Stimulated activated CD4-positive, alpha-beta T cell treated with anti-CD3 and anti-CD28 coated beads, Interleukin-4, amount 100 ng/mL, for 48 hours (primary cell): ENCODE data around the gene HEATR5A.

Experiments used
- DNase-seq, 2 donors: peaks; one replicate each; pipeline ENCODE4 v3.0.0-alpha.2; 2020; ENCODE audit warnings: low read depth in 2 of 2

Gene HEATR5A

DNA sequence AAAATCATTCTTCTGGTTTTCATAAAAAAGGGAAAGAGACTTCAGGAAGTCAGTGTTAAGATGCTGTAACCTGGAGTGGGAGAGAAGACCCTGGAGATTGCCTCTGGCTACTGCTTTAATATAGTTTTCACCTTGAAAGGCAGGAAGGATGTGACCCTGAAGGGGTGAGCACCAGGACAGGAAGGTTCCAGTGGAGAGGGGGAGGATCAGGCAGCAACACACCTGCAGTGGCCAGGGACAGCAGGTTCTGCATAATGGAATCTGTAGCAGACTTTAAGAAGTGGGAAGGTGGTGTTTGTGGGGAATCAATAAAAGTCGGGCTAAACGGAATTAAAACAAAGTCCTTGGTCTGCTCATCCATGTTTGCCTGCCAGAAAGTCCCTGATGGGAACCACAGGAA is 6.3 kb upstream of the HEATR5A start:
- DNase-seq: no peak

DNA sequence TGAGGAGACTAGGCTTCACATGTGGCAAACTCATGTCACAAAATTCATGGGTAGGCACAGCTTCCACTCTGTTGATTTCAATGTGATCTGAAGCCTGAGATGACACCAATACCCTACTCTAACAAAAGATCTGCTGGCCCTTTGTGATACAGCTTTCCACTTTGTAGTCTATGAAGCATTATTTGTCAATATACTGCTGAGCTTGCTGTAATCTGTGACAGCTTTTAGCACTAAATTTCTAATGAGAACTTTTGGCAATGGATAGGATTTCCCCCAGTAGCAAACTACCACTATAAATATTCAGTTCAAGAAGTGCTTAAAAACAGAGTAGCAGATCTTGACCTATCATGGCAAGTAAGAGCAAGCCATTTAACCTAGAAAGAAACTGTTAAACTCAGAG is 5.6 kb upstream of the HEATR5A start:
- no peak for DNase-seq

DNA sequence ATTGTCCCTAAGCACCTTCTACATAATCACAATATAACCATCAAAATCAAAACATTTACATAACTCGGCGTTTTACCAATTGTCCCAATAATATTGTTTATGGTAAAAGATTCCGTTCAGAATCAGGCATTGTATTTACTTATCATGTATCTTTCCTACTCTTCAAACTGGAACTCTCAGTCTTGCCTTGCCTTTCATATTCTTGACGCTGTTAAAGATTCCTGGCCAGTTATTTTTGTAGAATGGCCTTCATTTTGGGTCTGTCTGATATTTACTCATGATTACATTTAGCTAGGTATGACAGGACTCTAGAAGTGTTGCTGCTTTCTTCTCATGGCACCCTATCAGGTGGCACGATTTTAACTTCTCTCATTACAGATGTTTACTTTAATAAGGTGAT is 850 bp upstream of the HEATR5A start:
- no peak for DNase-seq

DNA sequence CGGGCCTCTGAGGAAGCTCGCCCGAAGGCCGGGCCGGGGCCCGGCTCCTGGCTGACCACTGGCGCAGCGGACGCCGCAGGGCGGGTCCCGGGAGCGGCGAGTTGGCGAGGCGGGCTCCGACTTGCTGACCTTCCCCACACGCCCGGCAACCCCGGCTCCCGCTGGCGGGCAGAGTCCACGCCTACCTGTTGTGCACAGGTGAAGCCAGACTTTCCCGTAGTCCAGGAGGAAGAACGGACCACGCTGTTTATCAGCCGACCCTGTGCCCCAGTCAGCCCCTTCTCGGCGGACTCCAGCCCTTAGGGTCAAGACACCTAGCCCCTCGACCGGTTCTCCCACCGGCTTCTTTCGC is 407 bp downstream of the HEATR5A start:
- no peak for DNase-seq

DNA sequence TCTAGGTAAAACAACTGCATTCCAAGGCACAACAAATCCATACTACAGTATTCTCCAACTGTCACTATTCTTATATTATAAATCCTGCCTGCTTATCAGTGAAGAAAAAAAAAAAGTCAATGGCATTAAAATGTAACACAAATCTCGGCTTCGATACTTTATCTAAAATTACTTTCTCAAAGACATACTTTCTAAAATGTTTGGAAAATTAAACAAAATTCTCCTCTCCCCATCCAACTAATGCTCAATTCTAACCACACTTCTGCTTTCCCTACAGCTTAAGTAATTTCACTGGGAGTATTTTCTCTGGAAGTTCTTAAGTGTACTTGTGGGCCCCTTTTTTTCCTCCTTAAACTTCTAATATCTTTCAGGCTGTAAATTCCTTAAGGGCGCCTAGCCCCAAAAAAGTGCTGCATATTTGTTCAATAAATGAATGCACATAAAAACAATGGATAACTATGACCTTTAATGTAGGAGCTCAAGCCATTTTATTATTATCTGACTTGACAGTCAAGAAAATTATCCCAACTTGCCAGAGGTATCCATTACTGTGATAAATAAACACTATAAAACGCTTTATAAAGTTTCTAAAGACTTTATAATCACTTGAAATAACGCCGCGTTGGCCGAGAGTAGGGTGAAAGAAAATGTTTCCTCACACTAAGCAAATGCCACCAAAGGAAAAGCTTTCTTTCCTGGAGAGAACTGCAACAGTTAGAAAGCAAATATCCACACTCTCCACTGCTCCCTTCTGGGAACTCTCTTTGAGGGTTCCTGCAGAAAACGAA is 977 bp downstream of the HEATR5A start:
- no peak for DNase-seq

DNA sequence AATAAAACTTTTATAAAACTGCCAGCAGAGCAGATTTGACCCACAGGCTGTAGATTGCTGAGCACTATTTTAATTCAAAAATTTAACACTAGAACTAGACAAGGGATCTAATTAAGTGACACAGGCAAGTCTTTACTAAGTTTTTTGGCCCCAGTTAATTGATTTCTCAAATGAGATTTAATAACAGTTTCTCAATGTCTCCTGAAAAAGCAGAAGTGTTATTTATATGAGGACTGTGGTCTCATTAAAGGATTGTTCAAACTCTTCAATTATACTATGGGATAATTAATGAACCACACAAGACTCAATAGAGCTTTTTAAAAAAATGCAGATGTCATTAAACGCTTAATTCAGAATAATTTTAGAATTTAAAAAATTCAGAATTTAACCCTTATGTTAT is 1.9 kb downstream of the HEATR5A start:
- DNase-seq: no peak

DNA sequence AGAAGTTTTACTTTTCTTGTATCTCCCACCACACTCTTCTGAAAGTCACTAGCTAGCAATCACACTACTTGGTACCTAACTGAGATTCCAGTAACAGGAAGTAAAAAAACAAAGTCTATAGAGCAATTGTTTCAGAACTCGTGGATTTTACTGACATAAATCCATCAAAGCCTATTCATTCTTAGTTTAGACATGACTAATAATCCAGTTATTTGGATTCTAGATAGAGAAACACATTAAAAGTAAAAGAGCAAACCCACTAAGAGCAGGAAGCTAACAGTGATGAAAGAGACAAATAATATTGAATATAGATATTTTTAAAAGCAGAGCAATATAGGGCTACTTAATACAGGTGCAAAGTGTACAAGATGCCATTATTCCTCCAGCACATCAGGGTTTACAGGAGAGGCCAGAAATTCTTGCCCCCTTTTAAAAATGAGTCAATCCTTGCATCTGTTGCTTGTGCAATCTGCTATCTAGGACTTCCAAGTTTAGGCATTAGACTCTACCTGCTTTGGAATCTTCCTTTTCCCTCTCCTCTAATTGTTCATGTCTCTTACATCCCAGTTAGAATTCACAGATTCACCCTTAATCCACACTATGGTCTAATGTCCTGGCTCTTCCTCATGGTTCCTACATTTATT is 6.0 kb downstream of the HEATR5A start:
- no peak for DNase-seq

DNA sequence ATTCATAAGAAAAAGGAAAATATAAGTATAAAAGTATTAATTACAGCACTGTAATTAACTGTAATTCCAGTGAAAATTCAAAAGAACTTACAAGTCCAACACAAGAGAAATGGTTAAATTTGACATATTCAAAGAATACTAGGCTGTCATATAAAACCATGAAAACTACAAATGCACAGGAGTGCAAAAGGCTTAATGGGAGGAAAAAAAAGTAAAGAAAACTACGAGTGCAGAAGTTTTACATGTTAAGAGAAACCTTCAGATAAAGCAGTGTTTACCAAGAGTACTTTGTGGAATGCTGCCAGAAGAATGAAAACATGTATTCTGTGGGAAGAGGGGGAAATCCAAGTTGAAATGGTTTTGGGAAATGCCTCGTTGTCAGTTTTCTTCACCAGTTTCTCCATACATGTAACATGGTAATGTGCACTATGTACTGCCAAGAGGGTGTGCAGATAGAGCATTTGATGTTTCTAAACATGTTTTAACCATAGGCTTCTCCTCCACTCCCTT is 9.1 kb downstream of the HEATR5A start:
- no peak for DNase-seq

DNA sequence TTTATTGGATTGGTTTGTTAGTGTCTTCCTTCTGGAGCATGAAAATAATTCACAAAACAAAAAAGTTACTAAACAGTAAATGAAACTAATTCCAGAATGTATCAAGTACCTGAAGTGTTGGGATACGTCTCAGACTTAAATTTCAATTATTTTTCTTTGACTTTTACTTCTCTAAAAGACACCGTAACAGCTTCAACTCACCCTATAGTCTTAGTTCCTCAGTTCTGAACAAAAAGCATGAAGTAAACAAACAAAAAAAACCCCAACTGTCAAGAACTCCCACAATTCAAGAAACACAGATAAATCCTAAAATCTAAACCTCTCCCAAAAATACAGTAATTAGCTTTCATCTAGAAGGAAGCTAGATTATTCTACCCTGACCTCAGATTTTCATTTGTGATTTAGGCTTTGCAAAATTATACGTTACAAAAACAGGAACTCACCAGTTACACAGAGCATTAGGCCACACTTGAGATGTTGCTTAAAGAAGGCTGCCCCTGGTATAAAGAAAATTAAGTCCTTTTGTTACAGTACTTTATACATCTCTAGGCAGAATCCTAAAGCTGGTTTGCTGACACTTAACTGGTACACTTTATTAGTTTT is 10.2 kb downstream of the HEATR5A start:
- no peak for DNase-seq

DNA sequence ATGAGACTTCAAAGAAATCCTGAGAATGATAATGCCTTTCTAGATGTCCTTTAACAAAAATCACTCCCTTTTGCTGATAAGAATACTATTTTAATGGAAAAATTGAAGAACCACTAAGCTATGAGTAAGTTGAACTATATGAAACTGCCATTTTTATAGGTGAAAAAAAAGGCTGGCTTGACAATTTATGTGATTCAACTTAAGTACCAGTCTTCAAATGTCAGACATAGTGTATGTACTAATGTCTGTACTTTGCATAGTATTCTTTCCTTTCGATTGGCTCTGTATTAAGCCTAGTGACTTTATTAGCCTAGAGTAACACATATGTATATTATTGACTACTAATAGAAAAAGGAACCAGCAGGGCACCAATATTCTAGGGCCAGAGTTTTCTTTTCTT is 11.9 kb downstream of the HEATR5A start:
- no peak for DNase-seq

DNA sequence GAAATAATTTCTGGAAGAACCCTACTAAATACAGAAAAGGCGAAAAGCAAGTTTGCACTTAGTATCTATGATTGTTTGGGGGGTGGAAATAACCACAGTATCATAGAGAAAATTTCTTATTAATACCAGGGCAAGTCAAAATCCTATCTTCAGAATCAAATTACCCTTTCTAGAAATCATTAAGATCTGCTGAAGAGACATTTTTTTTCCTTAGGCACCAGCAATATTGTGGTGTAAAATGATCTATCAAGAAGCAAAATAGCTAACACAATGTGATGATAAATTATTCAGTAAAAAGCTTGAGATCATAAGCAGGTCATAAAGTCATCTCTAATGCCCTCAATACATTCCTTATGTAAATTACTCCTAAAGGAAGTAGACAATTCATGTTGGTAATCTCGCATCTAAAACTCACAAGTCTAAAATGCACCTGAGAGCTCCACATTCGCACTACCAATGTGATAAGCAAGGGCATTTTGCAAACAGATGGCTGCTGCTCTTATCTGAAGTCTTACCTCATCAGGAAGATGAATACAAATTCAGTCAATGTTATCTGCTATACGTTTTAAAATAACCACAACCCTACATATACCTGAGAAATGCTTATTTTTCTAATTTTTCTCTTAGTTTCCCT is 14.6 kb downstream of the HEATR5A start:
- no peak for DNase-seq

DNA sequence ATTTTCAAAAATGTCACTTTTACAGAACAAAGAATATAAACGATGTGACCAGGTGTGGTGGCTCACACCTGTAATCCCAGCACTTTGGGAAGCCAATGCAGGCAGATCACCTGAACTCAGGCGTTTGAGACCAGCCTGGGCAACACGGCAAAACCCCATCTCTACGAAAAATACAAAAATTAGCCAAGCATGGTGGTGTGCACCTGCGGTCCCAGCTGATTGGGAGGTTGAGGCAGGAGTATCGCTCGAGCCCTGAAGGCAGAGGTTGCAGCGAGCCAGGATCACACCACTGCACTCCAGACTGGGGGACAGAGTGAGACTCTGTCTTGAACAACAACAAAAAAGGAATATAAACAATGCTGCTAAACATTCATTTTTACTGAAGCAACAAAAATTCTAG is 15.2 kb downstream of the HEATR5A start:
- no peak for DNase-seq

DNA sequence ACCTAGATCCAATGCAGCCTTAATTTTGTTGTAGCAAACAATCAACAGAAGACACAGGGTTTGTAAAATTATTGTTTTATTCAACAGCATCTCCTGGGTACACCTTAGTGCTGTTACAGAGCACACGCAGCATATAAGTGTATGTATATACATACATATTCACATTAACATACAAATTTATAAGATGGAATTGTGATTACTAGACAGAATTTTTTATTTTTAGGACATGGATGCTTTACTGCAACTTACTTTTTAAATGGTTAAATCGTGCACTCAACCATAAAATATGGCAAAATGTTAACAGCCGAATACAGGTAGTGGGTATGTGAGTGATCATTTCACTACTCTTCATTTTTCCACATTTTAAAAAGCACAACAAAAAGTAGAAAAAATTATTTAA is 16.6 kb downstream of the HEATR5A start:
- DNase-seq: no peak

DNA sequence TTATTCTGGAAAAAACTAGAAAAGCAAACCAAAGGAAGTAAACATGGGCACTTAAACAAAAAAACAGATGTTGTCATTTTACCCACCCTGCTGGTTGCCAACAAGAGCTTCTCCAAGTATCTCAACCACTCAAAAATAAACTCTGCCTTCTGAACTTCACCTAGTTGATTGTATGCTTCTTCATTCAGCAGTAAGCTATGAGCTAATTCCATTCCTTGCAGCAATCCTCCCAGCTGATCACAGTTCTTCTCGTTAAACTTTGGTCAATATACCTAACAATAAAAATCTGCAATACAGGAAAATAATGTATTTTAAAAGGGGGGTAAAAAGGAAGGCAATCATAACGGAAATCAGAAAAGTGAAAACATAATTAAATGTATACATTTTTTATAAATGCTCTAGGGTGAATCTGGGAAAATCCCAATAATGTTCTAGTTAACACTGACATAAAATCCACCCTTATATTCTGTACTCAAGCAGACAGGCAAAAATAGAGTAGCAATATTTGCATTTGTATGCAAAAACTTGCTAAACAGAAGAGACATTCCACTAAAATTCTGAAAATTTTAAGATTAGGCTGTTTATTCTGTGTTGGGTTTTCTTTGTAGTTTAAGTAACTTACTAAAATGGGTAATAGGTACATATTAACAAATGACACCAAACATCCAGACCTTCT is 17.4 kb downstream of the HEATR5A start:
- DNase-seq: no peak

DNA sequence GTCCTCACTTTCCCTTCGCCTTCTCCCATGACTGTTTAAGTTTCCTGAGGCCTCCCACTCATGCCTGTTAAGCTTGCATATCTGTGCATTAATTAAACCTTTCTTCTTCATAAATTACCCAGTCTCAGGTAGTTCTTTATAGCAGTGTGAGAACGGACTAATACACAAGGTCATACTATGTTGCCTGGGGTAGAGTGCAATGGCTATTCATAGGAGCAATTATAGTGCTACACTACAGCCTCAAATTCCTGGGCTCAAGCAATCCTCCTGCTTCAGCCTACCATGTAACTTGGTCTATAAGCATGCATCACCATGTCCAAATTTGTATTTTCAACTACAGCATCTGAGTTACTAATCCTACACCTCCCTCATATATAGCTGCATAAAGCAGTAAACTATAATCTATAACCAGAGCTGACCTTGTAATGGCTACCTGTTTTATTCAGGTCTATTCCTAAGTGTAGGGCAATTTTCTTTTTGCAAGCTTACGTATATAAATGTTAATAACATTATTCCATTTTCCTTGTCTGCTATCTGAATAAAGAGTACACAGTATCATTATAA is 18.9 kb downstream of the HEATR5A start:
- no peak for DNase-seq

DNA sequence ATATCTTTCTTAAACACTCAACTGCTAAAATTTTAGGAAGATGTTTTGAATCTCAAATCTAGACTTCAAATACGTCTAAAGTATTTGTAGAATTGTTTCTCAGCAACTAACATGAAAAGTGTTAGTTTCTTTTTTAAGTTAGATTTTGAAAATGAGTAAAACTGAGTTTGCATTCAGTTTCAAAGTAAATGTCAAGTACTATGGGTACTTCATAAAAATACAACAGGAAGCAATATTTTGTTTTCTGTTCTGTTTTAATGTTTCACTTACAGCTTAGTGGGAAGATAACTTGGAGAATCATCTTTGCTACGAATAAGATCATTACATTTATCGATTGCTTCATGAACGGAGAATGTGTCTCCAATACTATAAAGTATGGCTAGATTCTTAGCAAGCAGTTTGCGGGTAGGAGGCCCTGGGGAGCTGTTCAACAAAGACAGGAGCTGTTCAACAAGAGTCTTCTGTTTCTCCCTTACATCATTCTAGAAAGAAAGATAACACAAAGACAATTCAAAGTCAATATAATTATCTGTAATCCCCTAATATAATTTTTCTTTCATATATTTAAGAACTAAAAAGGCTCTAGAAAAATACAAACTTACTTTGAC is 20.2 kb downstream of the HEATR5A start:
- no peak for DNase-seq

DNA sequence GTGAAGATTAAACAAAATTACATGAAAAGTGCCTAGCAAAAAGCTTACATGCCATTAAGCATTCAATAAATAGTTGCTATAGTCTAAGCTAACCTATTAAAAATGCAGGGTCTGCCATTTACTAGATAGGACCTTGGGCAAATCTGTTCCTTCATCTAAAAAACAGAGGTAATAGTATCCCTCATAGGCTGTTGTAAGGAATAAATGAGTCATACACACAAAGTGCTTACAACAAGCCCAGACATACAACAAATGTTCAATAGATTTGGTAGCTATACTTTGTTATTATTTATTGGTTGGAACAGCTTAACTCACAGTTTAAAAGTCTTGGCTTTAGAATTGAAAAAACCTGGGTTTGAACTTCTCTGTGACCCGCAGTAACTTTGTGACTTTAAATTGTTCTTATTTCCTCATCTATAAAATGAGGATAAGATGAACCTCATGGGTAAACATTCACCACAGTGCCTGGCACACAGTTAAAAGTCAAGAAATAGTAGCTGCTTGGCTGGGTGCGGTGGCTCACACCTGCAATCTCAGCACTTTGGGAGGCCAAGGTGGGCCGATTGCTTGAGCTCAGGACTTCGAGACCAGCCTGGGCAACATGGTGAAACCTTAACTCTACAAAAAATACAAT is 24.7 kb downstream of the HEATR5A start:
- no peak for DNase-seq

DNA sequence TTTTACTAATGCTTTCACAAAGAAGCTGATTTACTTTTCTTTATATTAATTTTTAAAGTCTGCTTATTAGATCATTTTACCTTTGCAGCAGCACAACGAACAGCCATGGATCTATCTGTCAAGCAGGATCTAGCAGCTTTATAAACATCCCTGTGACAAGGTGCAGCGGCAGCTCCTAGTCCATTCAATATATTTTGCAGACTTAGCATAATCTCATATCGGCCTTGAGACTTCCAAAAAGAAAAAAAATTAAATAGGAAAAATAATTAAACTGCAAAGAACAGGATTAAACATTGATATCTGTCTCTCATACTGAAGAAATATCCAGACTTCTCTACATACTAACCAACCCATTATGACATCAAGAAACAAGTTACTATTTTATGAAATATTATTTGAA is 25.2 kb downstream of the HEATR5A start:
- no peak for DNase-seq

DNA sequence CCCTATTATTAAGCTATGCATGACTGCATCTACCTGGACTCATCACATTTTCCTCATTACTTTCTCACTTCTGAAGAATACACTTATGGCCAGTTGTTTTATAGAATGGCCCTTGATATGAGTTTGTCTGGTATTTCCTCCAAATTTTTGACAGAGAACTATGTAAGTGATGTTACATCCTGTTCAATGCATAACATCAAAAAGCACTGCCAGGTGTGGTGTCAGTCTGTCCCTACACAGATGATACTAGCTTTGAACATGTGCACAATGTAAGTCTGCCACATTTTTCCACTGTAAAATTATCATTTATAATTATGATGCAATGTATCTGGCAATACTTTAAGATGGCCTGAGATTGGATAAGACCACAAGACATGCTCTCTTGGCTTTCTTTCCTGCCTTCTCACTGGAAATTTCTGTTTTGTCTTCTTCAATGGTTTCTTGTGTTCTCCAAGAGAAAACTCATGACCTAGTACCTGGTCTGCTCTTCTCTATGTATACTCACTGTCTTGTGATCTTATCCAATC is 28.3 kb downstream of the HEATR5A start:
- no peak for DNase-seq

DNA sequence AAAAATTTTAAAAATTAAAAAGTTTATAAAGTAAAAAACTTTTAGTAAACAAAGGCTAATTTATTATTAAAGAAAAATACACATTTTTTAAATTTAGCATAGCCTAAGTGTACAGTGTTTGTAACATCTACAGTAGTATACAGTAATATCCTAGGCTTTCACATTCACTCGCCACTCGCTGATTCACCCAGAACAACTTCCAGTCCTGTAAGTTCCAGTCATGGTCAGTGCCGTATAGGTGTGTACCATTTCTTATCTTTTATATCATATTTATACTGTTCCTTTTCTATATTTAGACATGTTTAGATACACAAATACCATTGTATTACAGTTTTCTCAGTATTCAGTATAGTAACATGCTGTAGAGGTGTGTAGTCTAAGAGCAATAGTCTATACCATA is 28.9 kb downstream of the HEATR5A start:
- no peak for DNase-seq

DNA sequence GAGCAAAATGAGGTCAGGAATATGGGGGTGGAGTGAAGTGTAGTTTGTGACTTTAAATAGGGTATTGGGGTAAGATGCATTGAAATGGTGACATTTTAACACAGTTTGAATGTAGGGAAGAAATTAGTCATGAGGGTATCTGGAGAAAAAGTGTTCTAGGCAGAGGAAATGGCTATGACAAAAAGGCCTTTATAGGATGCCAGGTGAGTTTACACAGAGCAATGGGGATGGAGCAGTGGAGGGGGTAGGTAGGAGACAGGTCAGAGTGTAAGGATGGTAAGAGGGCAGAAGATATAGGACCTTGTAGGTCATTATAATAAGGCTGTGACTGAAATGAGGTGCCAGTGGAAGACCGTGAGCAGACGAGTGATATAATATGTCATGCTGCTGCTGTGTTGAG is 30.4 kb downstream of the HEATR5A start:
- DNase-seq: no peak
